Fibroblast of mammary gland (primary cell): ENCODE results near the gene ACCS.

Experiments
- DNase-seq: peaks from one replicate; pipeline ENCODE4 v3.0.0-alpha.2; 2010; ENCODE audit warnings: low read depth
- H3K4me3 ChIP-seq: 2 replicates; pipeline ENCODE4 v1.5.1; 2011; ENCODE audit warnings: low read depth, mild to moderate bottlenecking, low read length, moderate library complexity; ENCODE audit not compliant: control insufficient read depth
- TF ChIP-seq, protein P1 (sequence below): conservative IDR thresholded peaks from 2 replicates; pipeline ENCODE4 v1.5.1; 2011; ENCODE audit warnings: low read depth, low read length, inconsistent platforms; ENCODE audit not compliant: control insufficient read depth, insufficient read depth

Gene ACCS

GRCh38 chr11:44110231-44110679 lies 44.2 kb downstream of the ACCS start:
- TF ChIP-seq, protein P1, sequence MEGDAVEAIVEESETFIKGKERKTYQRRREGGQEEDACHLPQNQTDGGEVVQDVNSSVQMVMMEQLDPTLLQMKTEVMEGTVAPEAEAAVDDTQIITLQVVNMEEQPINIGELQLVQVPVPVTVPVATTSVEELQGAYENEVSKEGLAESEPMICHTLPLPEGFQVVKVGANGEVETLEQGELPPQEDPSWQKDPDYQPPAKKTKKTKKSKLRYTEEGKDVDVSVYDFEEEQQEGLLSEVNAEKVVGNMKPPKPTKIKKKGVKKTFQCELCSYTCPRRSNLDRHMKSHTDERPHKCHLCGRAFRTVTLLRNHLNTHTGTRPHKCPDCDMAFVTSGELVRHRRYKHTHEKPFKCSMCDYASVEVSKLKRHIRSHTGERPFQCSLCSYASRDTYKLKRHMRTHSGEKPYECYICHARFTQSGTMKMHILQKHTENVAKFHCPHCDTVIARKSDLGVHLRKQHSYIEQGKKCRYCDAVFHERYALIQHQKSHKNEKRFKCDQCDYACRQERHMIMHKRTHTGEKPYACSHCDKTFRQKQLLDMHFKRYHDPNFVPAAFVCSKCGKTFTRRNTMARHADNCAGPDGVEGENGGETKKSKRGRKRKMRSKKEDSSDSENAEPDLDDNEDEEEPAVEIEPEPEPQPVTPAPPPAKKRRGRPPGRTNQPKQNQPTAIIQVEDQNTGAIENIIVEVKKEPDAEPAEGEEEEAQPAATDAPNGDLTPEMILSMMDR, result peak; percentile 92
- DNase-seq, result peak; percentile 55
- H3K4me3 ChIP-seq, result no peak overlapping the region

- TF ChIP-seq, protein P1, result no peak
- peak; percentile 81 for DNase-seq
- H3K4me3 ChIP-seq, result no peak overlapping the region
These were observed 46.2 kb downstream of the ACCS start for GRCh38 chr11:44112091-44112821.

GRCh38 chr11:44113018-44113417 lies 46.9 kb downstream of the ACCS start:
- H3K4me3 ChIP-seq, result no peak overlapping the region
- DNase-seq, result no peak
- TF ChIP-seq, protein P1, result no peak

DNA sequence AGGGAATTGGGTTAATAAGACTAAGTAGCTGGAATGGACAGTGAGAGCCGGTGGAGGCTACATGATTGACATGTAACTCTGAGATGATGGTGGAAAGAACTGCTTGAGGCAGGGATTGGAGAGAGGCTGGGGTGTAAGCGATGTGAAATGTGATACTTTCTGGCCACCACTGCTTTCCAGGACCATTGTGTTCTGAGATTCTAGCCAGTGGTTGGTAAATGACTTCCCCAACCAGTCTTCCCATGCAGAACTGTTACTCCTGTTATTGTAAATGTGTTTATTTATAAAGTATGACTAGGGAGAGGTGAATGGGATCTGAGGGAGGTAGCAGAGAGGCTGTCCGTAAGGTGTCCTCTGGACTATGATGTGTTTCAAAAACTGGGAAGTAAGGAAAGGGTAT lies 47.5 kb downstream of the ACCS start:
- DNase-seq, result no peak
- TF ChIP-seq, protein P1, result no peak
- H3K4me3 ChIP-seq, result no peak overlapping the region

GRCh38 chr11:44116234-44116830 lies 50.3 kb downstream of the ACCS start:
- TF ChIP-seq, protein P1, result no peak
- no peak overlapping the region for H3K4me3 ChIP-seq
- DNase-seq, result no peak

GRCh38 chr11:44120169-44120568 lies 54.1 kb downstream of the ACCS start:
- TF ChIP-seq, protein P1, result peak; percentile 31
- DNase-seq, result no peak

GRCh38 chr11:44125598-44125997 lies 59.5 kb downstream of the ACCS start:
- H3K4me3 ChIP-seq, result no peak overlapping the region
- DNase-seq, result no peak
- TF ChIP-seq, protein P1, result no peak

More at GRCh38 chr11:44120169-44120568, 54.1 kb downstream of the ACCS start:
- no peak overlapping the region for H3K4me3 ChIP-seq
